CD14-positive monocyte (primary cell): Measurements from ENCODE around the gene MTCH2. TPM values are rescaled to one million over a fixed set of nuclear protein-coding genes. Genes with fewer than 3 reads are reported as not detected.

Source experiments
- DNase-seq, 3 donors: peaks; one replicate each; pipeline ENCODE4 v3.0.0-alpha.2; 2011 to 2022
- H2AFZ ChIP-seq: 2 replicates; pipeline ENCODE4 v1.6.0; 2012; ENCODE audit warnings: mild to moderate bottlenecking, low read depth, low read length, inconsistent platforms; ENCODE audit not compliant: insufficient read depth, poor library complexity, severe bottlenecking
- H3K27ac ChIP-seq, 2 donors: 1 replicate in 1 of 2; 2 replicates in 1 of 2; pipeline ENCODE4 v1.5.1; 2012 to 2013; ENCODE audit warnings: low read length in 2 of 2, control low read depth in 1 of 2, inconsistent platforms in 1 of 2, low read depth in 1 of 2, mild to moderate bottlenecking in 1 of 2
- H3K27me3 ChIP-seq, 2 donors: one replicate each; pipeline versions ENCODE4 v1.6.0 to v1.6.1; 2011 to 2013; ENCODE audit warnings: low read length in 2 of 2; ENCODE audit not compliant: control insufficient read depth in 2 of 2, insufficient read depth in 2 of 2
- H3K36me3 ChIP-seq, 2 donors: replicated peaks in 1 of 2; 1 replicate in 1 of 2; 2 replicates in 1 of 2; pipeline versions ENCODE4 v1.5.1 to v1.6.1; 2012 to 2013; ENCODE audit warnings: low read length in 2 of 2, control low read depth in 1 of 2, inconsistent platforms in 1 of 2, mild to moderate bottlenecking in 1 of 2; ENCODE audit not compliant: insufficient read depth in 2 of 2, control insufficient read depth in 1 of 2
- H3K4me1 ChIP-seq, 2 donors: 1 replicate in 1 of 2; 2 replicates in 1 of 2; pipeline versions ENCODE4 v1.5.1 to v1.6.1; 2012 to 2013; ENCODE audit warnings: low read length in 2 of 2, control low read depth in 1 of 2, inconsistent platforms in 1 of 2, mild to moderate bottlenecking in 1 of 2, moderate library complexity in 1 of 2; ENCODE audit not compliant: insufficient read depth in 2 of 2, control insufficient read depth in 1 of 2
- H3K4me2 ChIP-seq: replicated peaks from 2 replicates; pipeline ENCODE3; 2012; ENCODE audit warnings: low read length, moderate library complexity, mild to moderate bottlenecking; ENCODE audit not compliant: poor library complexity, severe bottlenecking; ENCODE audit errors: extremely low read depth
- H3K4me3 ChIP-seq, 3 experiments: fragments of 200-600 bp in 1 of 3; sonication (generic) in 1 of 3; replicated peaks in 1 of 3; 1 replicate in 2 of 3; 2 replicates in 1 of 3; pipeline ENCODE4 v1.5.1; 2011 to 2013; ENCODE audit warnings: low read length in 3 of 3, mild to moderate bottlenecking in 3 of 3, control low read depth in 2 of 3, low read depth in 2 of 3, inconsistent platforms in 1 of 3, moderate library complexity in 1 of 3
- H3K79me2 ChIP-seq: 2 replicates; pipeline ENCODE4 v1.6.0; 2012; ENCODE audit warnings: mild to moderate bottlenecking, control low read depth, inconsistent platforms, low read length, moderate library complexity; ENCODE audit not compliant: insufficient read depth
- H3K9ac ChIP-seq: 2 replicates; pipeline ENCODE4 v1.6.0; 2017; ENCODE audit warnings: low read length, mild to moderate bottlenecking; ENCODE audit not compliant: insufficient read depth, poor library complexity, severe bottlenecking
- H3K9me3 ChIP-seq, 2 donors: replicated peaks in 1 of 2; 1 replicate in 1 of 2; 2 replicates in 1 of 2; pipeline versions ENCODE4 v1.5.1 to v1.6.1; 2012 to 2013; ENCODE audit warnings: low read length in 2 of 2, control low read depth in 1 of 2; ENCODE audit not compliant: control insufficient read depth in 1 of 2, insufficient read depth in 1 of 2
- H4K20me1 ChIP-seq: 2 replicates; pipeline ENCODE4 v1.6.0; 2012; ENCODE audit warnings: mild to moderate bottlenecking, low read length, control low read depth, moderate library complexity; ENCODE audit not compliant: insufficient read depth
- H3K27ac Mint-ChIP-seq, 7 donors: one replicate each; pipeline ENCODE4 v1.8.0; 2020; ENCODE audit warnings: mild to moderate bottlenecking in 7 of 7, mixed read lengths in 7 of 7, moderate library complexity in 6 of 7, inconsistent platforms in 2 of 7
- H3K27me3 Mint-ChIP-seq, 3 donors: one replicate each; pipeline ENCODE4 v1.8.0; 2021 to 2022; ENCODE audit warnings: low read depth in 3 of 3, mild to moderate bottlenecking in 3 of 3, mixed read lengths in 3 of 3, moderate library complexity in 3 of 3, inconsistent platforms in 1 of 3
- H3K36me3 Mint-ChIP-seq, 2 donors: one replicate each; pipeline ENCODE4 v1.8.0; 2020; ENCODE audit warnings: mixed read lengths in 2 of 2, inconsistent platforms in 1 of 2, mild to moderate bottlenecking in 1 of 2
- H3K4me1 Mint-ChIP-seq: one replicate; pipeline ENCODE4 v1.8.0; 2020; ENCODE audit warnings: mild to moderate bottlenecking, mixed read lengths
- H3K4me3 Mint-ChIP-seq, 2 donors: one replicate each; pipeline ENCODE4 v1.8.0; 2020; ENCODE audit warnings: mild to moderate bottlenecking in 2 of 2, mixed read lengths in 2 of 2, moderate library complexity in 1 of 2
- H3K9me3 Mint-ChIP-seq, 7 donors: one replicate each; pipeline ENCODE4 v1.8.0; 2020 to 2022; ENCODE audit warnings: mixed read lengths in 7 of 7, mild to moderate bottlenecking in 6 of 7, moderate library complexity in 6 of 7, inconsistent platforms in 2 of 7
- WGBS: methylation state at CpG from one replicate; pipeline ENCODE4 v1.1.5; 2013; ENCODE audit warnings: missing lambda C conversion rate; ENCODE audit not compliant: insufficient coverage; 5-methylcytosine and 5-hydroxymethylcytosine counted together
- intact Hi-C, 2 donors: fragments of 100-400 bp; cut with micrococcal nuclease; formaldehyde crosslinking; loops; one replicate each; pipeline versions ENCODE4 v1.15.0 to v1.15.1; 2023
- polyA plus RNA-seq, 3 donors: library from polyadenylated mRNA; depleted of rRNA in 1 of 3; unstranded in 2 of 3; stranded (reverse) in 1 of 3; fragments of 300-500 nt in 2 of 3; fragments of >200 nt in 1 of 3; fragmentation: Illumina TruSeq in 2 of 3; gene quantifications; 1 replicate in 2 of 3; 2 replicates in 1 of 3; pipeline ENCODE4 v1.2.3, GENCODE V29; 2012 to 2021
- TF ChIP-seq, protein P1 (sequence below): fragments of 200-600 bp; IDR thresholded peaks from one replicate; pipeline ENCODE4 v1.8.0; 2022; ENCODE audit warnings: antibody characterized with exemption, mild to moderate bottlenecking

MTCH2 gene
- polyA plus RNA-seq, 3 donors: 31.7 to 116 (median 98.0) TPM

DNA sequence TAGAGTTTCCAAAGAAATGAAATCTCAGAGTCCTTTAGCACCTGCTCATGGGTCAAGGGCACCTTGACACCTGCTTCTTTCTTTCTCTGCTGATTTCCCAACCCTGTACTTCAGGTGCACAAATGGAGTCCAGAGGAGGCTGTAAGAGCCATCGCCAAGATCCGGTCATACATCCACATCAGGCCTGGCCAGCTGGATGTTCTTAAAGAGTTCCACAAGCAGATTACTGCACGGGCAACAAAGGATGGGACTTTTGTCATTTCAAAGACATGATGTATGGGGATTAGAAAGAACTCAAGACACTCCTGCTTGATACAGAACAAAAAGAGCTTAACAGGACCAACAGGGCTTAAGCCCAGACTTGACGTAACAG, 71.0 kb downstream of the MTCH2 start:
- H3K27me3 ChIP-seq: no peaks in the 10 kb centered on the region
- no peak overlapping the region for H2AFZ ChIP-seq
- peaks cover 12% of the 10 kb centered on the region for H4K20me1 ChIP-seq
- peaks cover 6 to 9% of the 10 kb centered on the region in 2 donors for H3K4me1 ChIP-seq
- DNase-seq: no peak
- H3K36me3 ChIP-seq: peaks cover 51 to 64% of the 10 kb centered on the region in 2 donors
- TF ChIP-seq, protein P1, sequence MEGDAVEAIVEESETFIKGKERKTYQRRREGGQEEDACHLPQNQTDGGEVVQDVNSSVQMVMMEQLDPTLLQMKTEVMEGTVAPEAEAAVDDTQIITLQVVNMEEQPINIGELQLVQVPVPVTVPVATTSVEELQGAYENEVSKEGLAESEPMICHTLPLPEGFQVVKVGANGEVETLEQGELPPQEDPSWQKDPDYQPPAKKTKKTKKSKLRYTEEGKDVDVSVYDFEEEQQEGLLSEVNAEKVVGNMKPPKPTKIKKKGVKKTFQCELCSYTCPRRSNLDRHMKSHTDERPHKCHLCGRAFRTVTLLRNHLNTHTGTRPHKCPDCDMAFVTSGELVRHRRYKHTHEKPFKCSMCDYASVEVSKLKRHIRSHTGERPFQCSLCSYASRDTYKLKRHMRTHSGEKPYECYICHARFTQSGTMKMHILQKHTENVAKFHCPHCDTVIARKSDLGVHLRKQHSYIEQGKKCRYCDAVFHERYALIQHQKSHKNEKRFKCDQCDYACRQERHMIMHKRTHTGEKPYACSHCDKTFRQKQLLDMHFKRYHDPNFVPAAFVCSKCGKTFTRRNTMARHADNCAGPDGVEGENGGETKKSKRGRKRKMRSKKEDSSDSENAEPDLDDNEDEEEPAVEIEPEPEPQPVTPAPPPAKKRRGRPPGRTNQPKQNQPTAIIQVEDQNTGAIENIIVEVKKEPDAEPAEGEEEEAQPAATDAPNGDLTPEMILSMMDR: no peak
- 100% methylated on average over 1 of the region's 4 CpGs for WGBS
- no peak overlapping the region for H3K4me2 ChIP-seq
- H3K27me3 Mint-ChIP-seq: no peaks in the 10 kb centered on the region
- peak overlapping the region in 1 of 7 donors; percentile 54 for H3K27ac Mint-ChIP-seq
- H3K36me3 Mint-ChIP-seq: peaks cover 50 to 63% of the 10 kb centered on the region in 2 donors
- H3K4me1 Mint-ChIP-seq: peaks cover 6% of the 10 kb centered on the region
- intact Hi-C loops: loop anchor here in 1 of 2 donors (10.0 kb wide), 1 partner anchor 193 kb away; the partner anchor contains the start of gene FNBP4
- no peak overlapping the region for H3K9ac ChIP-seq
- H3K27ac ChIP-seq: no peak overlapping the region
- no peak overlapping the region for H3K4me3 ChIP-seq
- H3K9me3 ChIP-seq: no peaks in the 10 kb centered on the region
- H3K9me3 Mint-ChIP-seq: no peaks in the 10 kb centered on the region
- H3K4me3 Mint-ChIP-seq: no peak overlapping the region
- peaks cover 78% of the 10 kb centered on the region for H3K79me2 ChIP-seq

DNA sequence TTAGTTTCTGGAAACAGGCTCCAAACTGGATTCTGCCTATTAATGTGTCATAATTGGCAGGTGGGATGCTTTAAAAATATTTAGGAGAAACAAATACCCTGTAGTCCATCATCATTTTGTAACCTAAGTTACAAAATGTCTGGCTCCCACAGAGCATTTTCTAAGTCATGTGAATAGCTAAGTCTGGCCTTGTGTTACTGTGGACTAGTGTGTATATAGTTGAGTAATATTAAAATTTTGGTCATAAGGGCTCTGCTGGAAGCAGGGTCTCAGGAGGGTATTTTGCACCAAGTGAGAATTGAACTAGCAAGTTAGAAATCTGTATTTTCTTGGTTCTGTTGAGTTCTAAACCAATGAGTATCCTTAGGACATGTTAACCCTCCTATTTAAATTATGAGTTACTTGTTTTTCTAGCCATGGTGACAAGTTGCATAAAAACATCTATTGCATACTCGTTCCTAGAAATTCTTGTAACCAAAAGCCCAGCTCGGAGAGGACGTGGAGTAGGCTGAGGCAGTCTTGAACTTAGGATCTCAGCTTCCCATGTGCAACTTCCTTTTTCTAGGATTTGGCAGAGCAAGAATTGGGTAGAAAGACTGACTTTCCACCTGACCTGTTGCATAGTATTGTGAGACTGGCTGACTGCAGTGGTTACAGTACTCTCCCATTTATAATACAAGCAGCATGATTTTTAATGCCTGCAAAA, 71.6 kb downstream of the MTCH2 start:
- Histone ChIP-seq H3K9ac (no peak overlapping the region), H3K4me3 (no peak overlapping the region), H3K4me2 (no peak overlapping the region), H3K9me3 (no peaks in the 10 kb centered on the region), H3K36me3 (peaks cover 51 to 64% of the 10 kb centered on the region in 2 donors), H3K27me3 (no peaks in the 10 kb centered on the region), H3K4me1 (peaks cover 6 to 14% of the 10 kb centered on the region in 2 donors), H3K27ac (no peak overlapping the region), H3K79me2 (peaks cover 79% of the 10 kb centered on the region), H4K20me1 (peaks cover 12% of the 10 kb centered on the region), H2AFZ (no peak overlapping the region)
- no peaks in the 10 kb centered on the region for H3K27me3 Mint-ChIP-seq
- DNase-seq: no peak
- intact Hi-C loops: loop anchor here in 1 of 2 donors (10.0 kb wide), 1 partner anchor 194 kb away; the partner anchor contains the start of gene FNBP4
- H3K4me3 Mint-ChIP-seq: no peak overlapping the region
- TF ChIP-seq, protein P1: no peak
- peak overlapping the region in 1 of 7 donors; percentile 54 for H3K27ac Mint-ChIP-seq
- H3K36me3 Mint-ChIP-seq: peaks cover 50 to 58% of the 10 kb centered on the region in 2 donors
- no peaks in the 10 kb centered on the region for H3K9me3 Mint-ChIP-seq
- no CpG with 5 or more reads among the region's 3 CpGs for WGBS
- peaks cover 9% of the 10 kb centered on the region for H3K4me1 Mint-ChIP-seq
